Measurements from ENCODE around the gene MTMR1.

MTMR1 gene

DNA sequence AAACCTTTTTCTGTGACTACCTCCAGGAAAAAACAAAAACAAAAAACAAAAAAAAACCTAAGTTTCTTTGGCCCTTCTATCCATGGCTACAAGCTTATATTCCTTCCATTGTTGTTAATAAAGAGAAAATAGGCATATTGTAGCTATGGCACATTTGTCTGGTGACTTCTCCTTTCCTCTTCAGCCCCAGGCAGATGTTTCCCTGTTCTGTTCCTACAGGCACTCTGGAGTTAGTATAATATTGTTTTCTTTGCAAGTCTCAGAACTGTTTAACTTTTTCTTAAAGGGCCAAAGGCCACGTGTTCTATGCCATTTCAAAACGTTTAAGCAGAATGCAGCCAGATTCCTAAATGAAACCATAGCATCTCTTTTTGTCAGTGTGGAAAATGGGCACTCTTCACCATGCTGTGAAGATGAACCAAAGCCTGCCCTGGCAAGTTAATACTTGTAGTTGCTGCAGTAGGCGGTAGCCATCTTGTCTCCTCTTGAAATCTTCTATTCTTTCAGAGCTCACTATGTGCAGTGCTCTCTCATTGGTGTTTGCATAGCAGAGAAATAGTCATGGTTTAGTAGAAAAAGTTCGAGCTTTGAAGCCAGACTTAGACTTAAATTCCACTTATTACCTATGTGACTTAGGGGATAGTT, 44.8 kb upstream of the MTMR1 start:
- TF ChIP-seq SIN3A (IDR thresholded peaks at IDR 0.05; ENCODE audit: borderline replicate concordance, insufficient read depth, low read length), result no peak
- no peak for TF ChIP-seq POLR2AphosphoS5 (IDR thresholded peaks at IDR 0.05; ENCODE audit: low read depth, low read length)
- no peak for TF ChIP-seq FOXP2 (optimal IDR thresholded peaks at IDR 0.05; ENCODE audit: borderline replicate concordance, extremely low read depth, extremely low read length, insufficient read depth)
- TF ChIP-seq, protein P1, sequence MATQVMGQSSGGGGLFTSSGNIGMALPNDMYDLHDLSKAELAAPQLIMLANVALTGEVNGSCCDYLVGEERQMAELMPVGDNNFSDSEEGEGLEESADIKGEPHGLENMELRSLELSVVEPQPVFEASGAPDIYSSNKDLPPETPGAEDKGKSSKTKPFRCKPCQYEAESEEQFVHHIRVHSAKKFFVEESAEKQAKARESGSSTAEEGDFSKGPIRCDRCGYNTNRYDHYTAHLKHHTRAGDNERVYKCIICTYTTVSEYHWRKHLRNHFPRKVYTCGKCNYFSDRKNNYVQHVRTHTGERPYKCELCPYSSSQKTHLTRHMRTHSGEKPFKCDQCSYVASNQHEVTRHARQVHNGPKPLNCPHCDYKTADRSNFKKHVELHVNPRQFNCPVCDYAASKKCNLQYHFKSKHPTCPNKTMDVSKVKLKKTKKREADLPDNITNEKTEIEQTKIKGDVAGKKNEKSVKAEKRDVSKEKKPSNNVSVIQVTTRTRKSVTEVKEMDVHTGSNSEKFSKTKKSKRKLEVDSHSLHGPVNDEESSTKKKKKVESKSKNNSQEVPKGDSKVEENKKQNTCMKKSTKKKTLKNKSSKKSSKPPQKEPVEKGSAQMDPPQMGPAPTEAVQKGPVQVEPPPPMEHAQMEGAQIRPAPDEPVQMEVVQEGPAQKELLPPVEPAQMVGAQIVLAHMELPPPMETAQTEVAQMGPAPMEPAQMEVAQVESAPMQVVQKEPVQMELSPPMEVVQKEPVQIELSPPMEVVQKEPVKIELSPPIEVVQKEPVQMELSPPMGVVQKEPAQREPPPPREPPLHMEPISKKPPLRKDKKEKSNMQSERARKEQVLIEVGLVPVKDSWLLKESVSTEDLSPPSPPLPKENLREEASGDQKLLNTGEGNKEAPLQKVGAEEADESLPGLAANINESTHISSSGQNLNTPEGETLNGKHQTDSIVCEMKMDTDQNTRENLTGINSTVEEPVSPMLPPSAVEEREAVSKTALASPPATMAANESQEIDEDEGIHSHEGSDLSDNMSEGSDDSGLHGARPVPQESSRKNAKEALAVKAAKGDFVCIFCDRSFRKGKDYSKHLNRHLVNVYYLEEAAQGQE (IDR thresholded peaks at IDR 0.05; ENCODE audit: insufficient read depth in 1 of 2, low read depth in 2 of 2, low read length in 2 of 2), result no peak
- no peak for TF ChIP-seq TAF1 (IDR thresholded peaks at IDR 0.05; ENCODE audit: borderline replicate concordance, insufficient read depth, low read length)

DNA sequence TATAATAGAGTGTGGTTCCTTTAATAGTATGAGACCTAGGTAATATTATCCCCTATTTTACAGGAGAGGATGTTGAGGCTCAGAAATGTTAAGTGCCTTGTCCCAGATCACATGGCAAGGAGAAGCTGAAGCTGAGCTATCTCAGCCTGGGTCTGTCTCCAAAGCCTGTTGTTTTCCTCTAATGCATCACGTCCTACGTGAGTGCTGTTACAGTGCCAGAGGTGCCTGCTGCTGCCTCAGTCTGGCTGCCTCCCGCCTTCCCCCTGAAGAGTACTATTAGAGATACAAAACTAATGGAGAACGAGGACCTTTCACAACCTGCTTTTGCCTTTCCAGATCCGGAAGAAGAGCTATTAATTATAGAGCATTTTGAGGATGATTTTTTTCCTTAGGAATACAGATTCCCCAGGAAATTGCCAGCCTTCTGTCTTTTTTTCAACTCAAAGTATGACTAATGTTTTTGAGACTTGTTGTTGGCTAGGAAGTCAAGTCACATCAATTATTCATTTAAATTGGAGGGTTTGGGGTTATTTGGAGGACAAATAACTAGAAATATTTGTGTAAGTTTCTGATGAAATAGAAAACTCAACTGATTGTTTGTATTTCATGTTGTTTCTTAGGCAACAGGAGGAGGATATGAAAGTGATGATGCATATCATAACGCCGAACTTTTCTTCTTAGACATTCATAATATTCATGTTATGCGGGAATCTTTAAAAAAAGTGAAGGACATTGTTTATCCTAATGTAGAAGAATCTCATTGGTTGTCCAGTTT, 43.9 kb upstream of the MTMR1 start:
- TF ChIP-seq TAF1 (IDR thresholded peaks at IDR 0.05; ENCODE audit: borderline replicate concordance, insufficient read depth, low read length) (no peak), FOXP2 (optimal IDR thresholded peaks at IDR 0.05; ENCODE audit: borderline replicate concordance, extremely low read depth, extremely low read length, insufficient read depth) (no peak), POLR2AphosphoS5 (IDR thresholded peaks at IDR 0.05; ENCODE audit: low read depth, low read length) (no peak), SIN3A (IDR thresholded peaks at IDR 0.05; ENCODE audit: borderline replicate concordance, insufficient read depth, low read length) (no peak)
- TF ChIP-seq, protein P1 (IDR thresholded peaks at IDR 0.05; ENCODE audit: insufficient read depth in 1 of 2, low read depth in 2 of 2, low read length in 2 of 2), result no peak

DNA sequence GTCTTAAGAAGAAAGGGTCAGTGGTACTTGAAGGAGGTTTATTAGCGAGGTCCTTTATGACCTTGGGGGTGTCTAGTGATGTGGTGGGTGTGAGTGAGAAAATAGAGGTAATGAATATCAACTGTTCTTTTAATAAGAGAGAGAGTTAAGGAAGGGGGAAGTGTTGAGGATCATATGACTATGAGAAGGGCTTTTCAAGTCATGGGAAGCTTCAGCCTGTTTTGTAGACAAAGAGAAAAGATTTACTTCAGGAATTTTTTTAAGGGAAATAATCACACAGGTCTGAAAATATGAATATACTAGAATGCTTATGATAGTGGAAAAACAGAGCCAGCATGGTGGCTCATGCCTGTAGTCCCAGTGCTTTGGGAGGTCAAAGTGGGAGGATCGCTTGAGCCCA, 41.3 kb upstream of the MTMR1 start:
- no peak for TF ChIP-seq TAF1 (IDR thresholded peaks at IDR 0.05; ENCODE audit: borderline replicate concordance, insufficient read depth, low read length)
- no peak for TF ChIP-seq FOXP2 (optimal IDR thresholded peaks at IDR 0.05; ENCODE audit: borderline replicate concordance, extremely low read depth, extremely low read length, insufficient read depth)
- TF ChIP-seq POLR2AphosphoS5 (IDR thresholded peaks at IDR 0.05; ENCODE audit: low read depth, low read length), result no peak
- no peak for TF ChIP-seq SIN3A (IDR thresholded peaks at IDR 0.05; ENCODE audit: borderline replicate concordance, insufficient read depth, low read length)
- TF ChIP-seq, protein P1 (IDR thresholded peaks at IDR 0.05; ENCODE audit: insufficient read depth in 1 of 2, low read depth in 2 of 2, low read length in 2 of 2), result no peak

DNA sequence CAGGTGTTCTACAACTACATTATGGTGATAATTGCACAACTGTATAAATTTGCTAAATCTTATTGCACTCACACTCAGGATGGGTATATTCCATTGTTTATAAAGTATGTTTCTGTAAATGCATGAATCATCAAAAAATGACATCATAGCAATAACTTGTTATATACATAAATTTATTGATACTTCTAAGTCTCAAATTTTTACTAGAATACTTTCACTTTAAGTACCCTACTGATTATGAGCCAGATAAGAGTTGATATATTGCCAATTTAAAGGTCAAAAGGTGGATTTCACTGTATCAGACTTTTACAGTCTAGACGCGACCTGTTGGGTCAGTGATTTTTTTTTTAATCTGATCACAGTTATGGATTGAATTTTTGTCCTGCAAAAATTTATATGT, 37.4 kb upstream of the MTMR1 start:
- TF ChIP-seq SIN3A (IDR thresholded peaks at IDR 0.05; ENCODE audit: borderline replicate concordance, insufficient read depth, low read length) (no peak), POLR2AphosphoS5 (IDR thresholded peaks at IDR 0.05; ENCODE audit: low read depth, low read length) (no peak), FOXP2 (optimal IDR thresholded peaks at IDR 0.05; ENCODE audit: borderline replicate concordance, extremely low read depth, extremely low read length, insufficient read depth) (no peak), TAF1 (IDR thresholded peaks at IDR 0.05; ENCODE audit: borderline replicate concordance, insufficient read depth, low read length) (no peak)
- TF ChIP-seq, protein P1 (IDR thresholded peaks at IDR 0.05; ENCODE audit: insufficient read depth in 1 of 2, low read depth in 2 of 2, low read length in 2 of 2), result no peak
